Right cardiac atrium (tissue), 5 donors: ENCODE data around the gene SLC39A5. TPM values are rescaled to one million over a fixed set of nuclear protein-coding genes. Genes with fewer than 3 reads are reported as not detected.

Source experiments
- ATAC-seq, 2 donors: fragments of 200-7000 bp; cut with Tn5 transposase; one replicate each; pipeline versions ENCODE4 v1.8.0 to v1.9.1; 2020; ENCODE audit warnings: moderate library complexity in 2 of 2, mild to moderate bottlenecking in 1 of 2
- DNase-seq, 3 donors: peaks; one replicate each; pipeline ENCODE4 v3.0.0-alpha.2; 2020
- H3K27ac ChIP-seq: one replicate; pipeline ENCODE4 v1.5.1; 2013; ENCODE audit warnings: mild to moderate bottlenecking, low read length, control low read depth, moderate library complexity
- H3K27me3 ChIP-seq: one replicate; pipeline ENCODE4 v1.6.1; 2013; ENCODE audit not compliant: control insufficient read depth, insufficient read depth
- H3K4me1 ChIP-seq: one replicate; pipeline ENCODE4 v1.6.1; 2013; ENCODE audit warnings: low read length; ENCODE audit not compliant: control insufficient read depth, insufficient read depth
- H3K4me3 ChIP-seq: one replicate; pipeline ENCODE4 v1.5.1; 2013; ENCODE audit warnings: low read length, control low read depth
- H3K9me3 ChIP-seq: one replicate; pipeline ENCODE4 v1.6.1; 2013; ENCODE audit warnings: low read length; ENCODE audit not compliant: control insufficient read depth
- WGBS: extraction: QIAGEN DNeasy Blood & Tissue Kit; methylation state at CpG from one replicate; pipeline ENCODE4 v1.1.7; 2013; 5-methylcytosine and 5-hydroxymethylcytosine counted together
- intact Hi-C, 4 donors: fragments of 100-400 bp; cut with DNase I; formaldehyde crosslinking; loops; one replicate each; pipeline versions ENCODE4 v1.11.0 to v1.14.0; 2022 to 2023
- long read RNA-seq, 4 donors: library from polyadenylated mRNA; unstranded; transcript quantifications; one replicate each; pipeline ENCODE4 v2.0.0, GENCODE V29; 2020 to 2021
- polyA plus RNA-seq: library from polyadenylated mRNA; stranded (reverse); fragments of 200-250 nt; gene quantifications from one replicate; pipeline ENCODE4 v1.2.3, GENCODE V29; 2013
- total RNA-seq, 4 donors: library from RNA; stranded (reverse); fragmentation: NEBNext Ultra II Directional; extraction: Animal tissue kit (Norgen Biotek cat#: 25700); gene quantifications; one replicate each; pipeline ENCODE4 v1.2.1, GENCODE V29; 2021
- donor health status: healthy with polysubstance abuse.
- donor health status: DM: no; HTN: yes; CAD: no.
- donor health status: DM: no; HTN: no; CAD: no.
- donor health status: DM: no; HTN: yes; CAD: no; lungs with severe emphysema.
- donor health status: DM: yes; HTN: yes; CAD: no.

Gene SLC39A5, protein sequence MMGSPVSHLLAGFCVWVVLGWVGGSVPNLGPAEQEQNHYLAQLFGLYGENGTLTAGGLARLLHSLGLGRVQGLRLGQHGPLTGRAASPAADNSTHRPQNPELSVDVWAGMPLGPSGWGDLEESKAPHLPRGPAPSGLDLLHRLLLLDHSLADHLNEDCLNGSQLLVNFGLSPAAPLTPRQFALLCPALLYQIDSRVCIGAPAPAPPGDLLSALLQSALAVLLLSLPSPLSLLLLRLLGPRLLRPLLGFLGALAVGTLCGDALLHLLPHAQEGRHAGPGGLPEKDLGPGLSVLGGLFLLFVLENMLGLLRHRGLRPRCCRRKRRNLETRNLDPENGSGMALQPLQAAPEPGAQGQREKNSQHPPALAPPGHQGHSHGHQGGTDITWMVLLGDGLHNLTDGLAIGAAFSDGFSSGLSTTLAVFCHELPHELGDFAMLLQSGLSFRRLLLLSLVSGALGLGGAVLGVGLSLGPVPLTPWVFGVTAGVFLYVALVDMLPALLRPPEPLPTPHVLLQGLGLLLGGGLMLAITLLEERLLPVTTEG
- total RNA-seq = under 1 TPM in 1 of 4 donors, not detected in 3; 0.49 TPM
- 0.18 TPM for polyA plus RNA-seq
- long read RNA-seq, donor 1, partial matches to known transcripts = 0 of 1 reads
- long read RNA-seq, donor 1, other reads (novel, unspliced or antisense) = 1 of 1 reads
- long read RNA-seq, donor 2 = 0 reads
- long read RNA-seq, donor 3, partial matches to known transcripts = 0 of 1 reads
- long read RNA-seq, donor 3, other reads (novel, unspliced or antisense) = 1 of 1 reads
- long read RNA-seq, donor 4 = 0 reads

DNA sequence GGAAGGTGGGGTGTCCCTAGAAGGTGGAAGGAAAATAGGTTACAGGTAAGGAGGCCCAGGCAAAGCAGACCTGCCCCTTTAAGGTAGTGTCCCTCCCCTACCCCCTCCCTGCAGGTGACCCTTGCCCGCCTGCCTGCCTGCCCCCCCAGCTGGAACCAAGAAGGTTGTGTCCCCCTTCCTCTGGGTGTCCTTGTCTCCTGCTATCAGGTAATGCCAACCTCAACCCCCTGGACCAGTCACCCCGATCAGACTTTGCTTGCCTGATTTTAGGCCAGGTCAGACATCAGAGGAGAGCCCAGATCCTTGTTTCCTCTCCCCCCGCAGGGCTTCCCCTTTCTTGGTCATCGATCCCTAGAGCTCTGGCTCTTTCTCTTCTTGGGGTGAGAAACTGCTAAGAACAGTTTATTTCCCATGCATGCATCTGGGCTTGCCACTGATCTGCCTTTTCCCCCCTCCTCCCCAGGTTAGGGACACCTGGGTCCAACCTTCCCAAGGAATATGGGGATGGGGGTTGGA is at the start of gene SLC39A5:
Gene SLC39A5, plus strand, starts transcription at position 136 of the 516 bp plus-strand sequence. CDS start 1,224 bp downstream, outside the sequence.
- 78% methylated on average over 4 of the region's 4 CpGs for WGBS
- H3K4me3 ChIP-seq = no peak within 1 kb of the TSS
- DNase-seq (no peak), ATAC-seq (no peak)
- intact Hi-C loops = loop anchor here in 1 of 4 donors (2.0 kb wide), 1 partner anchor 15 kb away; no protein-coding TSS in a partner anchor
- no peaks in the 10 kb centered on the region for H3K27me3 ChIP-seq
- H3K9me3 ChIP-seq = no peaks in the 10 kb centered on the region
- H3K4me1 ChIP-seq = no peaks in the 10 kb centered on the region
- no peak within 1 kb of the TSS for H3K27ac ChIP-seq

DNA sequence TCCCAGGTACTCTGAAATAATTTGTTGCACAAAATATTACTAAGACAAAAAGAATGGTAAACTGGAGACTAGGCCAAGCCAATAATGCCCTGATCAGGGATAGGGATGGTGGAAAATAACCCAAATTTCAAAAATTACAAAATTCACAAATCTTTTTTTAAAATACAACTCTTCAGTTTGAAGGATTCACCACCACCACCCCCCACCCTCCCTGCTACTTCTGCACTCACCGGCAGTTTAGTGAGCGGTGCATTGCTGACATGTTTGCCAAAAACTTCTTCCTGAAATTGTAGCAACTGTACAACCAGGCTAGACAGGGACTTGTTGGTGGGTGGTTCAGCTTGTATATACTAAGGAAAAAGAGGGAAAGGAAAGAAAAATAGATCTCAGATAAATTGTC is 42.9 kb upstream of the SLC39A5 start:
- no peak overlapping the region for H3K27ac ChIP-seq
- H3K9me3 ChIP-seq = no peaks in the 10 kb centered on the region
- intact Hi-C loops = loop anchor here in 2 of 4 donors (5.0 to 10.0 kb wide), 2 partner anchors 62 to 65 kb away; partner anchors contain the start of gene ESYT1 (in 1 of the 2)
- no peak for ATAC-seq
- DNase-seq = no peak
- H3K4me1 ChIP-seq = peaks cover 9% of the 10 kb centered on the region
- WGBS = 33% methylated on average over 2 of the region's 2 CpGs
- no peaks in the 10 kb centered on the region for H3K27me3 ChIP-seq
- no peak overlapping the region for H3K4me3 ChIP-seq

- H3K4me3 ChIP-seq = peak overlapping the region; percentile 100
- H3K4me1 ChIP-seq = peaks cover 9% of the 10 kb centered on the region
- ATAC-seq (no peak), DNase-seq (no peak)
- no peaks in the 10 kb centered on the region for H3K27me3 ChIP-seq
- intact Hi-C loops = loop anchor here (2.0 to 10.0 kb wide), 3 partner anchors 63 to 69 kb away; partner anchors contain the start of genes ZC3H10 (in 2 of the 4) and ESYT1 (in 1 of the 4)
- WGBS = 12% methylated on average over 10 of the region's 10 CpGs
- H3K9me3 ChIP-seq = no peaks in the 10 kb centered on the region
- H3K27ac ChIP-seq = peak overlapping the region; percentile 73
These were observed 41.6 kb upstream of the SLC39A5 start for GRCh38 chr12:56188131-56188777.

- ATAC-seq (peak; percentile 1 to 4), DNase-seq (no peak)
- H3K4me3 ChIP-seq = peak overlapping the region; percentile 100
- peaks cover 9% of the 10 kb centered on the region for H3K4me1 ChIP-seq
- no peaks in the 10 kb centered on the region for H3K27me3 ChIP-seq
- H3K27ac ChIP-seq = peak overlapping the region; percentile 73
- no peaks in the 10 kb centered on the region for H3K9me3 ChIP-seq
- WGBS = 4% methylated on average over 17 of the region's 17 CpGs
- intact Hi-C loops = loop anchor here (2.0 to 10.0 kb wide), 3 partner anchors 64 to 70 kb away; partner anchors contain the start of genes ZC3H10 (in 2 of the 4) and ESYT1 (in 1 of the 4)
These were observed 41.1 kb upstream of the SLC39A5 start for GRCh38 chr12:56188778-56189098.

GRCh38 chr12:56189099-56189917 is 40.5 kb upstream of the SLC39A5 start, which contains the start of gene SMARCC2:
Gene SMARCC2 (minus strand): TSS chr12:56189483. CDS start chr12:56189461, 22 bp downstream.
- ATAC-seq (peak; percentile 89 to 90), DNase-seq (peak; percentile 92 to 96 (median 95))
- H3K9me3 ChIP-seq = no peaks in the 10 kb centered on the region
- peaks cover 9% of the 10 kb centered on the region for H3K4me1 ChIP-seq
- intact Hi-C loops = loop anchor here (2.0 to 10.0 kb wide), 3 partner anchors 65 to 71 kb away; partner anchors contain the start of genes ZC3H10 (in 2 of the 4) and ESYT1 (in 1 of the 4)
- under 1% methylated on average over 92 of the region's 93 CpGs for WGBS
- peak within 1 kb of the TSS; percentile 100 for H3K4me3 ChIP-seq
- no peaks in the 10 kb centered on the region for H3K27me3 ChIP-seq
- peak within 1 kb of the TSS; percentile 97 for H3K27ac ChIP-seq

GRCh38 chr12:56189918-56190694 is 39.7 kb upstream of the SLC39A5 start:
- intact Hi-C loops = loop anchor here (2.0 to 10.0 kb wide), 6 partner anchors 65 to 405 kb away; partner anchors contain the start of genes ZC3H10 (in 2 of the 4), ESYT1 (in 1 of the 4) and SPRYD4 (in 1 of the 4)
- Histone ChIP-seq H3K4me1 (peaks cover 9% of the 10 kb centered on the region), H3K9me3 (no peaks in the 10 kb centered on the region), H3K27me3 (no peaks in the 10 kb centered on the region), H3K27ac (peak overlapping the region; percentile 84), H3K4me3 (peak overlapping the region; percentile 100)
- peak; percentile 74 to 90 (median 89) for DNase-seq
- ATAC-seq = peak; percentile 70 to 75
- 1% methylated on average over 42 of the region's 42 CpGs for WGBS

- DNase-seq = no peak
These were observed 39.1 kb upstream of the SLC39A5 start for GRCh38 chr12:56190695-56191155.

DNA sequence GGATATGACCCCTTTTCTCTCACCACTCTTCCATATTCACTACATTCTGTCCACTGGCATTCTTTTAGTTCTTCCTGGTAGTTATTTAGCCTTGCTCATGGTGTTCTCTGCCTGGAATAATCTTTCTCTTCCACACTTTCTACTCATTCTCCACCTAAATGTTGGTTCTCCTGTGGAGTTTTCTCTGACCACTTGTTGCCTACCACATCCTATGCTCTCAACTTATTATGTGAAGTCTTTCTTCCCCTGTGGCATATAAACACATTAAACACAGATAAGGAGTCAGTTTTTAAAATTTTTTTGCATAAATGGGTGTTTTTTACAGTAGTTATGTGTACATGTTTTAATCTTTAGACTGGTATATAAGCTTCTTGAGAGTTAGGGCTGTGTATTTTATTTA is 37.3 kb upstream of the SLC39A5 start:
- Histone ChIP-seq H3K4me1 (peaks cover 7% of the 10 kb centered on the region), H3K9me3 (no peaks in the 10 kb centered on the region), H3K27ac (no peak overlapping the region), H3K27me3 (no peaks in the 10 kb centered on the region), H3K4me3 (no peak overlapping the region)
- intact Hi-C loops = loop anchor here in 3 of 4 donors (5.0 to 10.0 kb wide), 3 partner anchors 270 to 402 kb away; partner anchors contain the start of gene SPRYD4 (in 1 of the 3)
- DNase-seq (no peak), ATAC-seq (no peak)

More at GRCh38 chr12:56190695-56191155, 39.1 kb upstream of the SLC39A5 start:
- H3K4me3 ChIP-seq = peak overlapping the region; percentile 100
- 20% methylated on average over 9 of the region's 9 CpGs for WGBS
- no peak overlapping the region for H3K27ac ChIP-seq
- H3K9me3 ChIP-seq = no peaks in the 10 kb centered on the region
- intact Hi-C loops = loop anchor here in 3 of 4 donors (5.0 to 10.0 kb wide), 3 partner anchors 272 to 404 kb away; partner anchors contain the start of gene SPRYD4 (in 1 of the 3)
- H3K27me3 ChIP-seq = no peaks in the 10 kb centered on the region
- H3K4me1 ChIP-seq = peaks cover 9% of the 10 kb centered on the region
- no peak for ATAC-seq
